GM12878 (cell line): ENCODE results near the gene UGT1A8. TPM values are rescaled to one million over a fixed set of nuclear protein-coding genes. Genes with fewer than 3 reads are reported as not detected.

Experiments
- ATAC-seq: fragments of 200-7000 bp; cut with Tn5 transposase; 3 replicates; pipeline ENCODE4 v1.9.1; 2020; ENCODE audit warnings: mild to moderate bottlenecking, moderate library complexity
- BruUV-seq: library from RNA; stranded (reverse); fragments of 400-500 nt; replicated peaks from 2 replicates; lab custom pipeline; 2021; lab: Mats Ljungman, UMichigan
- CTCF ChIA-PET: fragments of 300-600 bp; sonication (Branson Sonifier 250); formaldehyde crosslinking; extraction: SDS; loops from one replicate; lab custom pipeline; 2021; ENCODE audit warnings: inconsistent platforms; lab: Yijun Ruan, JAX
- POLR2A ChIA-PET: fragments of 350-600 bp; formaldehyde crosslinking; extraction: SDS; loops from one replicate; lab custom pipeline; 2021; ENCODE audit warnings: inconsistent platforms; lab: Charles Lee
- RAD21 ChIA-PET: fragments of 300-600 bp; sonication (Branson Sonifier 250); formaldehyde crosslinking; loops from one replicate; lab custom pipeline; 2023; ENCODE audit warnings: antibody characterized with exemption; ENCODE audit not compliant: unreplicated experiment; lab: Charles Lee
- SMC1A ChIA-PET: fragments of 300-600 bp; sonication (Branson Sonifier 250); formaldehyde crosslinking; loops from one replicate; lab custom pipeline; 2023; ENCODE audit not compliant: unreplicated experiment, uncharacterized antibody; lab: Charles Lee
- DNase-seq: peaks from one replicate; pipeline ENCODE4 v3.0.0-alpha.2; 2011; ENCODE audit warnings: low read depth, low spot score
- FAIRE-seq: peaks from 3 replicates; lab custom pipeline; 2011; peaks lifted over from hg19 to GRCh38; lab: Jason Lieb, UNC
- H2AFZ ChIP-seq: 2 replicates; pipeline ENCODE4 v1.6.0; 2011; ENCODE audit warnings: low read depth, low read length, control low read depth; ENCODE audit not compliant: control insufficient read depth
- H3K27ac ChIP-seq: 2 replicates; pipeline ENCODE4 v1.5.1; 2011; ENCODE audit warnings: control low read depth; ENCODE audit not compliant: control insufficient read depth, insufficient read depth
- H3K27me3 ChIP-seq, 2 experiments: replicated peaks in 1 of 2; 2 replicates each; pipeline versions ENCODE4 v1.6.0 to v1.6.1; 2011; ENCODE audit warnings: low read length in 1 of 2; ENCODE audit not compliant: control insufficient read depth in 2 of 2, insufficient read depth in 2 of 2
- H3K36me3 ChIP-seq, 2 experiments: 2 replicates each; pipeline ENCODE4 v1.5.1; 2011; ENCODE audit warnings: low read length in 1 of 2; ENCODE audit not compliant: control insufficient read depth in 2 of 2, insufficient read depth in 2 of 2
- H3K4me1 ChIP-seq: 2 replicates; pipeline ENCODE4 v1.6.1; 2011; ENCODE audit warnings: mild to moderate bottlenecking, low read length, moderate library complexity, mixed read lengths; ENCODE audit not compliant: control insufficient read depth, insufficient read depth
- H3K4me2 ChIP-seq: 2 replicates; pipeline ENCODE4 v1.6.0; 2011; ENCODE audit warnings: control low read depth; ENCODE audit not compliant: control insufficient read depth, insufficient read depth
- H3K4me3 ChIP-seq: fragments of 200-600 bp; sonication (generic); 2 replicates; pipeline ENCODE4 v1.5.1; 2016
- H3K79me2 ChIP-seq: 2 replicates; pipeline ENCODE4 v1.6.0; 2011; ENCODE audit warnings: low read length; ENCODE audit not compliant: control insufficient read depth, insufficient read depth
- H3K9ac ChIP-seq: 2 replicates; pipeline ENCODE4 v1.8.0; 2011; ENCODE audit warnings: low read length, control low read depth, mixed read lengths; ENCODE audit not compliant: control insufficient read depth, insufficient read depth
- H3K9me3 ChIP-seq: replicated peaks from 3 replicates; pipeline ENCODE4 v1.5.1; 2011; ENCODE audit warnings: mild to moderate bottlenecking, low read length; ENCODE audit not compliant: control insufficient read depth, insufficient read depth
- H4K20me1 ChIP-seq: 2 replicates; pipeline ENCODE4 v1.6.0; 2011; ENCODE audit not compliant: control insufficient read depth, insufficient read depth
- BCL11A ChIP-seq: IDR thresholded peaks from 2 replicates; pipeline ENCODE4 v1.6.1; 2011; ENCODE audit warnings: low read depth, low read length
- IRF3 ChIP-seq: fragments of 450-650 bp; IDR thresholded peaks from 2 replicates; pipeline ENCODE4 v1.6.1; 2014; ENCODE audit warnings: mild to moderate bottlenecking
- JUNB ChIP-seq: IDR thresholded peaks from 2 replicates; pipeline ENCODE4 v1.6.1; 2016; ENCODE audit warnings: antibody characterized with exemption, mild to moderate bottlenecking
- MXI1 ChIP-seq: fragments of 150-350 bp; IDR thresholded peaks from 2 replicates; pipeline ENCODE4 v1.6.1; 2011; ENCODE audit warnings: low read depth, mild to moderate bottlenecking, inconsistent platforms, low read length, improper control_type of control experiment
- NFYA ChIP-seq: IDR thresholded peaks from 2 replicates; pipeline ENCODE4 v1.6.1; 2011; ENCODE audit warnings: low read depth, mild to moderate bottlenecking, low read length, improper control_type of control experiment, borderline replicate concordance
- POU2F2 ChIP-seq: IDR thresholded peaks from 3 replicates; pipeline ENCODE4 v1.6.1; 2011; ENCODE audit warnings: low read depth, mild to moderate bottlenecking, low read length, borderline replicate concordance
- RCOR1 ChIP-seq: conservative IDR thresholded peaks from 2 replicates; pipeline ENCODE4 v1.6.1; 2012; ENCODE audit warnings: low read depth, low read length, improper control_type of control experiment
- RFX5 ChIP-seq: IDR thresholded peaks from 2 replicates; pipeline ENCODE4 v1.6.1; 2011; ENCODE audit warnings: low read depth, low read length, improper control_type of control experiment
- STAT1 ChIP-seq: fragments of 450-650 bp; conservative IDR thresholded peaks from 2 replicates; pipeline ENCODE4 v1.6.1; 2014; ENCODE audit warnings: antibody characterized with exemption, mild to moderate bottlenecking
- ZNF592 ChIP-seq: fragments of 450-650 bp; IDR thresholded peaks from 2 replicates; pipeline ENCODE4 v1.6.1; 2017; ENCODE audit warnings: mild to moderate bottlenecking, moderate library complexity
- ZZZ3 ChIP-seq: IDR thresholded peaks from 2 replicates; pipeline ENCODE4 v1.6.1; 2011; ENCODE audit warnings: low read depth; ENCODE audit not compliant: control insufficient read depth, insufficient read length
- WGBS: methylation state at CpG from one replicate; pipeline ENCODE4 v1.1.6; 2016; ENCODE audit warnings: low lambda C conversion rate; ENCODE audit not compliant: insufficient replicate concordance, insufficient coverage; ENCODE audit errors: missing lambda C conversion rate; 5-methylcytosine and 5-hydroxymethylcytosine counted together
- in situ Hi-C: fragments of 300-500 bp; cut with MboI; formaldehyde crosslinking; loops from 9 replicates; pipeline ENCODE4 v1.14.3; 2018; ENCODE audit warnings: mixed read lengths
- intact Hi-C: fragments of 100-400 bp; cut with micrococcal nuclease; formaldehyde crosslinking; loops from one replicate; pipeline ENCODE4 v1.14.2; 2022; ENCODE audit not compliant: unreplicated experiment
- polyA plus RNA-seq, 11 experiments: library from polyadenylated mRNA; depleted of rRNA in 4 of 11; unstranded in 6 of 11; stranded (reverse) in 5 of 11; fragments of >200 nt; fragmentation: Nextera tagmentation in 4 of 11; fragmentation: Illumina TruSeq in 1 of 11; extraction: Ambion mirVana in 4 of 11; extraction: Trizol in 1 of 11; gene quantifications; 1 replicate in 1 of 11; 2 replicates in 10 of 11; pipeline versions ENCODE4 v1.2.1 to v1.2.3, GENCODE V29; 2011 to 2016; ENCODE audit warnings: inconsistent platforms in 2 of 11, missing spikeins in 2 of 11, low read depth in 1 of 11
- total RNA-seq, 4 experiments: library from RNA; depleted of rRNA in 3 of 4; stranded (reverse); fragments of >200 nt in 3 of 4; fragmentation: Illumina TruSeq in 1 of 4; extraction: Trizol in 1 of 4; gene quantifications; 2 replicates each; pipeline versions ENCODE4 v1.2.1 to v1.2.3, GENCODE V29; 2013 to 2021
- TF ChIP-seq, protein P1 (sequence below): IDR thresholded peaks from 2 replicates; pipeline ENCODE4 v1.6.1; 2012; ENCODE audit warnings: low read depth, low read length, improper control_type of control experiment

Gene UGT1A8
- total and polyA plus RNA-seq, 10 of the 15 experiments (the other 5 are each of a cell fraction or from before 2014, with no cell fraction given), result not detected

DNA sequence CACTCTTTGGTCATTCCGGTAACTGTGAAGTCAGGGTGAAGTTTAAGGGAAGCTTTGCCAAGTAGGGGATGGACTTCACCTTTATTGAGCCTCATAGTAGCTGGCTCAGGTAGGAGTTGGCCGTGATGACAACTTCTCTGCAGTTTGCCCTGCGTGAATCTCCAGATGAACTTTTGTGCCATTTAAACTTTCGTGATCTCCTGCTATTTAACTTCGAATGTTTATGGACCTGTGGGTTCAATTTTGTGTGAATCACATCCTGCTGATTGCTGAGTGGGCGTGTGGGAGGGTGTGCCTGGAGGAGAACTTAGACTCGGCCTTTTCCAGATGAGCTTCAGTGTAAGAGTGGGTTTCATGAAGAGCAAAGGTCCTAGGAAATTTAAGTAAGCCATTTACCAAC, 146.8 kb downstream of the UGT1A8 start:
- Histone ChIP-seq H3K27me3 (peaks cover 0 to 3% of the 10 kb centered on the region in 2 experiments; a peak in 1 of 4 replicates), H3K79me2 (no peaks in the 10 kb centered on the region), H2AFZ (no peak overlapping the region), H3K4me3 (no peak overlapping the region), H3K4me1 (no peaks in the 10 kb centered on the region), H3K9me3 (no peaks in the 10 kb centered on the region)
- ChIA-PET SMC1A (no interaction called here), RAD21 (no interaction called here), POLR2A (no interaction called here)
- TF ChIP-seq STAT1, result no peak
- TF ChIP-seq, protein P1, sequence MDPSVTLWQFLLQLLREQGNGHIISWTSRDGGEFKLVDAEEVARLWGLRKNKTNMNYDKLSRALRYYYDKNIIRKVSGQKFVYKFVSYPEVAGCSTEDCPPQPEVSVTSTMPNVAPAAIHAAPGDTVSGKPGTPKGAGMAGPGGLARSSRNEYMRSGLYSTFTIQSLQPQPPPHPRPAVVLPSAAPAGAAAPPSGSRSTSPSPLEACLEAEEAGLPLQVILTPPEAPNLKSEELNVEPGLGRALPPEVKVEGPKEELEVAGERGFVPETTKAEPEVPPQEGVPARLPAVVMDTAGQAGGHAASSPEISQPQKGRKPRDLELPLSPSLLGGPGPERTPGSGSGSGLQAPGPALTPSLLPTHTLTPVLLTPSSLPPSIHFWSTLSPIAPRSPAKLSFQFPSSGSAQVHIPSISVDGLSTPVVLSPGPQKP, result no peak
- TF ChIP-seq JUNB, result no peak
- TF ChIP-seq, all 136 proteins: peak for 0
- Histone ChIP-seq H3K9ac (no peak overlapping the region), H3K27ac (no peak overlapping the region), H4K20me1 (no peaks in the 10 kb centered on the region), H3K36me3 (no peaks in the 10 kb centered on the region), H3K4me2 (no peak overlapping the region)
- 13% methylated on average over 7 of the region's 7 CpGs for WGBS
- no peak for DNase-seq
- in situ Hi-C loops (no loop called here), intact Hi-C loops (no loop called here)
- FAIRE-seq, result no peak
- BruUV-seq, result no TSS peak
- CTCF ChIA-PET, result no interaction called here
- no peak for ATAC-seq

GRCh38 chr2:233764761-233765160, 147.3 kb downstream of the UGT1A8 start:
- no peaks in the 10 kb centered on the region for H3K9me3 ChIP-seq
- no TSS peak for BruUV-seq
- ChIA-PET POLR2A (no interaction called here), RAD21 (no interaction called here), SMC1A (no interaction called here), CTCF (no interaction called here)
- no peaks in the 10 kb centered on the region for H4K20me1 ChIP-seq
- TF ChIP-seq POU2F2, result no peak
- TF ChIP-seq ZZZ3, result no peak
- TF ChIP-seq MXI1, result no peak
- no peak for TF ChIP-seq RCOR1
- TF ChIP-seq NFYA, result no peak
- no peak for TF ChIP-seq BCL11A
- TF ChIP-seq RFX5, result no peak
- no peak for TF ChIP-seq ZNF592
- TF ChIP-seq IRF3, result no peak
- H3K36me3 ChIP-seq, result no peaks in the 10 kb centered on the region
- peaks cover 0 to 3% of the 10 kb centered on the region in 2 experiments; a peak in 1 of 4 replicates for H3K27me3 ChIP-seq
- intact Hi-C loops, result no loop called here
- ATAC-seq (no peak), FAIRE-seq (no peak), DNase-seq (no peak)
- H3K4me2 ChIP-seq, result no peak overlapping the region
- H3K79me2 ChIP-seq, result no peaks in the 10 kb centered on the region
- in situ Hi-C loops, result no loop called here
- no peak overlapping the region for H3K9ac ChIP-seq
- H3K4me3 ChIP-seq, result no peak overlapping the region
- no peaks in the 10 kb centered on the region for H3K4me1 ChIP-seq
- WGBS, result 0% methylated on average over 3 of the region's 3 CpGs
- H2AFZ ChIP-seq, result no peak overlapping the region
- no peak overlapping the region for H3K27ac ChIP-seq
